NCI-H2029 (cell line): ENCODE data around the gene CDC34.
A peak's percentile ranks its signal among the peaks of the same experiment; 100 is the strongest.

Experiments
- DNase-seq: peaks from one replicate; lab custom pipeline; 2025; lab: John Stamatoyannopoulos, UW

CDC34 gene

GRCh38 chr19:531753-532560 is at the start of gene CDC34:
CDC34 (plus strand) TSS chr19:531760; CDS start chr19:531932, 172 bp downstream.
- DNase-seq: no peak

GRCh38 chr19:482186-483041 is 49.1 kb upstream of the CDC34 start:
- DNase-seq: no peak

- no peak for DNase-seq
These were observed 48.1 kb upstream of the CDC34 start for GRCh38 chr19:483332-484072.

GRCh38 chr19:484494-484893 is 47.1 kb upstream of the CDC34 start:
- no peak for DNase-seq

- DNase-seq: no peak
These were observed 46.5 kb upstream of the CDC34 start for GRCh38 chr19:485077-485476.

GRCh38 chr19:485583-486236 is 45.9 kb upstream of the CDC34 start:
- DNase-seq: no peak

GRCh38 chr19:488505-489417 is 42.8 kb upstream of the CDC34 start:
- peak; percentile 89 for DNase-seq

- no peak for DNase-seq
These were observed 42.0 kb upstream of the CDC34 start for GRCh38 chr19:489418-490196.

GRCh38 chr19:491146-491741 is 40.3 kb upstream of the CDC34 start:
- no peak for DNase-seq

- DNase-seq: no peak
These were observed 39.4 kb upstream of the CDC34 start for GRCh38 chr19:492091-492531.

GRCh38 chr19:493391-494170 is 38.0 kb upstream of the CDC34 start:
- no peak for DNase-seq

GRCh38 chr19:494171-495080 is 37.1 kb upstream of the CDC34 start:
- DNase-seq: no peak

- DNase-seq: no peak
These were observed 36.5 kb upstream of the CDC34 start for GRCh38 chr19:495081-495401.

GRCh38 chr19:495402-496111 is 36.0 kb upstream of the CDC34 start:
- DNase-seq: no peak

- no peak for DNase-seq
These were observed 35.4 kb upstream of the CDC34 start, which contains the start of gene MADCAM1 for GRCh38 chr19:496112-496665. MADCAM1 (plus strand) TSS chr19:496486; CDS start chr19:496500, 14 bp downstream.

GRCh38 chr19:496986-497385 is 34.6 kb upstream of the CDC34 start:
- DNase-seq: no peak

- DNase-seq: no peak
These were observed 34.1 kb upstream of the CDC34 start for GRCh38 chr19:497491-497868.
